Fibroblast of lung (primary cell): Measurements from ENCODE around the gene ZCCHC14. TPM values are rescaled to one million over a fixed set of nuclear protein-coding genes. Genes with fewer than 3 reads are reported as not detected.

Experiments used
- DNase-seq, 2 donors: peaks; one replicate each; pipeline versions ENCODE4 v3.0.0 to v3.0.0-alpha.2; 2010; ENCODE audit warnings: low read depth in 2 of 2
- H2AFZ ChIP-seq: 2 replicates; pipeline ENCODE4 v1.5.1; 2012; ENCODE audit warnings: low read length, control low read depth, inconsistent platforms
- H3K27ac ChIP-seq: 2 replicates; pipeline ENCODE4 v1.5.1; 2011; ENCODE audit warnings: low read length, control low read depth; ENCODE audit not compliant: insufficient read depth
- H3K27me3 ChIP-seq: 2 replicates; pipeline ENCODE4 v1.5.1; 2011; ENCODE audit warnings: mild to moderate bottlenecking, low read length; ENCODE audit not compliant: control insufficient read depth, insufficient read depth
- H3K36me3 ChIP-seq: 2 replicates; pipeline ENCODE4 v1.5.1; 2011; ENCODE audit warnings: low read length; ENCODE audit not compliant: control insufficient read depth, insufficient read depth
- H3K4me1 ChIP-seq: 2 replicates; pipeline ENCODE4 v1.5.1; 2011; ENCODE audit warnings: low read length; ENCODE audit not compliant: control insufficient read depth, insufficient read depth; ENCODE audit errors: extremely low read depth
- H3K4me2 ChIP-seq: 2 replicates; pipeline ENCODE4 v1.5.1; 2011; ENCODE audit warnings: low read length, control low read depth; ENCODE audit not compliant: insufficient read depth; ENCODE audit errors: extremely low read depth
- H3K4me3 ChIP-seq, 4 experiments: fragments of 200-600 bp in 1 of 4; sonication (generic) in 1 of 4; replicated peaks in 1 of 4; 2 replicates each; pipeline ENCODE4 v1.5.1; 2011 to 2016; ENCODE audit warnings: low read length in 4 of 4, low read depth in 3 of 4, mild to moderate bottlenecking in 3 of 4, control low read depth in 2 of 4, inconsistent platforms in 1 of 4, mixed read lengths in 1 of 4; ENCODE audit not compliant: insufficient read depth in 1 of 4; ENCODE audit errors: control extremely low read depth in 1 of 4
- H3K79me2 ChIP-seq: 2 replicates; pipeline ENCODE4 v1.5.1; 2012; ENCODE audit warnings: mild to moderate bottlenecking, low read length, inconsistent platforms; ENCODE audit not compliant: control insufficient read depth, insufficient read depth
- H3K9ac ChIP-seq: 2 replicates; pipeline ENCODE4 v1.5.1; 2011; ENCODE audit warnings: mild to moderate bottlenecking, low read length, control low read depth; ENCODE audit not compliant: insufficient read depth
- H3K9me3 ChIP-seq: 2 replicates; pipeline ENCODE4 v1.5.1; 2012; ENCODE audit warnings: low read depth, low read length; ENCODE audit not compliant: control insufficient read depth, insufficient read depth
- H4K20me1 ChIP-seq: 2 replicates; pipeline ENCODE4 v1.5.1; 2011; ENCODE audit warnings: low read length; ENCODE audit not compliant: control insufficient read depth, insufficient read depth; ENCODE audit errors: extremely low read depth
- CTCF ChIP-seq, 2 donors: IDR thresholded peaks in 1 of 2; conservative IDR thresholded peaks in 1 of 2; 1 replicate in 1 of 2; 2 replicates in 1 of 2; pipeline ENCODE4 v1.5.1; 2011 to 2012; ENCODE audit warnings: low read length in 2 of 2, control low read depth in 1 of 2, inconsistent platforms in 1 of 2, low read depth in 1 of 2, mild to moderate bottlenecking in 1 of 2
- EZH2 ChIP-seq: IDR thresholded peaks from 2 replicates; pipeline ENCODE4 v1.5.1; 2012; ENCODE audit warnings: low read length, control low read depth, mild to moderate bottlenecking; ENCODE audit errors: missing control alignments
- polyA plus RNA-seq, 2 donors: library from polyadenylated mRNA; depleted of rRNA in 1 of 2; stranded (reverse) in 1 of 2; unstranded in 1 of 2; fragments of >200 nt; gene quantifications; 2 replicates each; pipeline ENCODE4 v1.2.1, GENCODE V29; 2011 to 2012; ENCODE audit warnings: missing spikeins in 1 of 2
- total RNA-seq: library from RNA; depleted of rRNA; stranded (reverse); fragments of >200 nt; gene quantifications from 2 replicates; pipeline ENCODE4 v1.2.1, GENCODE V29; 2014

Gene ZCCHC14
- total and polyA plus RNA-seq, 2 donors (not counting 1 experiment from before 2014, with no cell fraction given), result 6.4 to 16.3 TPM

- Histone ChIP-seq H3K36me3 (no peaks in the 10 kb centered on the region), H3K4me1 (peaks cover 7% of the 10 kb centered on the region), H3K4me2 (no peak overlapping the region), H3K79me2 (peaks cover 35% of the 10 kb centered on the region), H3K27me3 (no peaks in the 10 kb centered on the region), H3K9me3 (no peaks in the 10 kb centered on the region), H3K4me3 (no peak overlapping the region), H3K9ac (no peak overlapping the region), H2AFZ (no peak overlapping the region), H4K20me1 (no peaks in the 10 kb centered on the region), H3K27ac (no peak overlapping the region)
- TF ChIP-seq CTCF (conservative IDR thresholded peaks at IDR 0.05 in 1 of 2, IDR thresholded peaks at IDR 0.05 in 1 of 2; ENCODE audit: low read depth in 1 of 2, low read length in 2 of 2) (no peak), EZH2 (no peak)
- DNase-seq, result no peak
These were observed 125.9 kb downstream of the ZCCHC14 start for GRCh38 chr16:87366930-87367329.

- no peak overlapping the region for H3K4me2 ChIP-seq
- H3K9ac ChIP-seq, result no peak overlapping the region
- no peaks in the 10 kb centered on the region for H3K27me3 ChIP-seq
- TF ChIP-seq CTCF (conservative IDR thresholded peaks at IDR 0.05 in 1 of 2, IDR thresholded peaks at IDR 0.05 in 1 of 2; ENCODE audit: low read depth in 1 of 2, low read length in 2 of 2) (no peak), EZH2 (no peak)
- no peaks in the 10 kb centered on the region for H4K20me1 ChIP-seq
- H3K9me3 ChIP-seq, result no peaks in the 10 kb centered on the region
- peaks cover 34% of the 10 kb centered on the region for H3K79me2 ChIP-seq
- no peak for DNase-seq
- H3K27ac ChIP-seq, result no peak overlapping the region
- H3K36me3 ChIP-seq, result no peaks in the 10 kb centered on the region
- peaks cover 7% of the 10 kb centered on the region for H3K4me1 ChIP-seq
- H2AFZ ChIP-seq, result no peak overlapping the region
- H3K4me3 ChIP-seq, result no peak overlapping the region
These were observed 126.5 kb downstream of the ZCCHC14 start for GRCh38 chr16:87366288-87366687.

GRCh38 chr16:87365021-87365713 is 127.7 kb downstream of the ZCCHC14 start:
- H3K9me3 ChIP-seq, result no peaks in the 10 kb centered on the region
- H2AFZ ChIP-seq, result no peak overlapping the region
- H3K36me3 ChIP-seq, result no peaks in the 10 kb centered on the region
- H3K4me3 ChIP-seq, result no peak overlapping the region
- no peaks in the 10 kb centered on the region for H4K20me1 ChIP-seq
- peaks cover 30% of the 10 kb centered on the region for H3K79me2 ChIP-seq
- TF ChIP-seq CTCF (conservative IDR thresholded peaks at IDR 0.05 in 1 of 2, IDR thresholded peaks at IDR 0.05 in 1 of 2; ENCODE audit: low read depth in 1 of 2, low read length in 2 of 2), result no peak
- no peak for TF ChIP-seq EZH2
- DNase-seq, result no peak
- H3K4me1 ChIP-seq, result peaks cover 7% of the 10 kb centered on the region
- H3K27me3 ChIP-seq, result no peaks in the 10 kb centered on the region
- H3K27ac ChIP-seq, result no peak overlapping the region
- H3K4me2 ChIP-seq, result no peak overlapping the region
- H3K9ac ChIP-seq, result no peak overlapping the region
